Activated naive CD8-positive, alpha-beta T cell treated with anti-CD3 and anti-CD28 coated beads for 36 hours (primary cell): Measurements from ENCODE around the gene GMPR2. TPM values are rescaled to one million over a fixed set of nuclear protein-coding genes. Genes with fewer than 3 reads are reported as not detected.
"Not testable (repeated sequence)": the region's sequence is repeated elsewhere in the genome, so short reads cannot be mapped to it uniquely, and the experiment has no call there.

ENCODE experiments used
- DNase-seq: peaks from one replicate; pipeline ENCODE4 v3.0.0; 2021
- H3K27ac Mint-ChIP-seq: one replicate; pipeline ENCODE4 v1.8.0; 2022; ENCODE audit warnings: mild to moderate bottlenecking, moderate library complexity, mixed read lengths
- H3K27me3 Mint-ChIP-seq: one replicate; pipeline ENCODE4 v1.8.0; 2022; ENCODE audit warnings: mild to moderate bottlenecking, mixed read lengths
- H3K36me3 Mint-ChIP-seq: one replicate; pipeline ENCODE4 v1.8.0; 2021; ENCODE audit warnings: mild to moderate bottlenecking, mixed read lengths
- H3K4me1 Mint-ChIP-seq: one replicate; pipeline ENCODE4 v1.8.0; 2021; ENCODE audit warnings: mixed read lengths
- H3K4me3 Mint-ChIP-seq: one replicate; pipeline ENCODE4 v1.8.0; 2022; ENCODE audit warnings: mild to moderate bottlenecking, moderate library complexity, mixed read lengths
- H3K9me3 Mint-ChIP-seq: one replicate; pipeline ENCODE4 v1.8.0; 2022; ENCODE audit warnings: mixed read lengths
- total RNA-seq, 2 experiments: library from RNA; stranded (reverse); gene quantifications; one replicate each; pipeline ENCODE4 v1.2.3, GENCODE V29; 2021

The GMPR2 gene
- total RNA-seq, 2 experiments from 2014 or later: 44.5 to 48.4 TPM

- DNase-seq: peak; percentile 90
- Mint-ChIP-seq H3K27me3 (no peaks in the 10 kb centered on the region), H3K4me3 (peak within 1 kb of the TSS; percentile 96), H3K36me3 (peaks cover 41% of the 10 kb centered on the region), H3K9me3 (peaks cover 1% of the 10 kb centered on the region), H3K4me1 (peaks cover 47% of the 10 kb centered on the region), H3K27ac (peak within 1 kb of the TSS; percentile 96)
Observed at GRCh38 chr14:24195186-24196070, 37.3 kb upstream of the GMPR2 start, which contains the start of gene TM9SF1. Gene TM9SF1 (minus strand): TSS chr14:24195441. CDS start chr14:24195019, 422 bp downstream.

- Mint-ChIP-seq H3K4me3 (peak overlapping the region; percentile 96), H3K27me3 (no peaks in the 10 kb centered on the region), H3K4me1 (peaks cover 45% of the 10 kb centered on the region), H3K27ac (peak overlapping the region; percentile 96), H3K36me3 (peaks cover 49% of the 10 kb centered on the region), H3K9me3 (peaks cover 2% of the 10 kb centered on the region)
- no peak for DNase-seq
Observed at GRCh38 chr14:24196071-24197055, 36.4 kb upstream of the GMPR2 start.

- Mint-ChIP-seq H3K27me3 (no peaks in the 10 kb centered on the region), H3K4me3 (peak overlapping the region; percentile 96), H3K27ac (peak overlapping the region; percentile 96), H3K36me3 (peaks cover 52% of the 10 kb centered on the region), H3K4me1 (peaks cover 42% of the 10 kb centered on the region), H3K9me3 (peaks cover 6% of the 10 kb centered on the region)
- DNase-seq: no peak
Observed at GRCh38 chr14:24197056-24197450, 35.7 kb upstream of the GMPR2 start.

GRCh38 chr14:24198814-24199524 lies 33.8 kb upstream of the GMPR2 start:
- peak overlapping the region; percentile 49 for H3K27ac Mint-ChIP-seq
- peaks cover 15% of the 10 kb centered on the region for H3K9me3 Mint-ChIP-seq

GRCh38 chr14:24202538-24202937 lies 30.2 kb upstream of the GMPR2 start:
- H3K4me1 Mint-ChIP-seq: peaks cover 28% of the 10 kb centered on the region
- H3K27me3 Mint-ChIP-seq, DNase-seq, H3K4me3 Mint-ChIP-seq, H3K27ac Mint-ChIP-seq: not testable (repeated sequence)
- peaks cover 15% of the 10 kb centered on the region for H3K9me3 Mint-ChIP-seq
- peaks cover 80% of the 10 kb centered on the region for H3K36me3 Mint-ChIP-seq

More at GRCh38 chr14:24198814-24199524, 33.8 kb upstream of the GMPR2 start:
- peaks cover 33% of the 10 kb centered on the region for H3K4me1 Mint-ChIP-seq
- H3K36me3 Mint-ChIP-seq: peaks cover 63% of the 10 kb centered on the region
- H3K27me3 Mint-ChIP-seq: no peaks in the 10 kb centered on the region
- H3K4me3 Mint-ChIP-seq: peak overlapping the region; percentile 23
- DNase-seq: no peak

GRCh38 chr14:24203249-24203886 lies 29.4 kb upstream of the GMPR2 start:
- not testable (repeated sequence) for H3K27ac Mint-ChIP-seq, H3K27me3 Mint-ChIP-seq, H3K4me3 Mint-ChIP-seq, DNase-seq
- H3K36me3 Mint-ChIP-seq: peaks cover 86% of the 10 kb centered on the region
- peaks cover 26% of the 10 kb centered on the region for H3K4me1 Mint-ChIP-seq
- H3K9me3 Mint-ChIP-seq: peaks cover 15% of the 10 kb centered on the region

GRCh38 chr14:24204163-24205146 lies 28.3 kb upstream of the GMPR2 start:
- peaks cover 14% of the 10 kb centered on the region for H3K9me3 Mint-ChIP-seq
- H3K4me1 Mint-ChIP-seq: peaks cover 17% of the 10 kb centered on the region
- H3K27ac Mint-ChIP-seq: no peak overlapping the region
- H3K27me3 Mint-ChIP-seq: no peaks in the 10 kb centered on the region
- H3K36me3 Mint-ChIP-seq: peaks cover 78% of the 10 kb centered on the region
- DNase-seq: no peak
- H3K4me3 Mint-ChIP-seq: no peak overlapping the region

- H3K4me3 Mint-ChIP-seq: no peak overlapping the region
- no peak for DNase-seq
- H3K27ac Mint-ChIP-seq: peak overlapping the region; percentile 18
- peaks cover 71% of the 10 kb centered on the region for H3K36me3 Mint-ChIP-seq
- peaks cover 21% of the 10 kb centered on the region for H3K4me1 Mint-ChIP-seq
- H3K27me3 Mint-ChIP-seq: no peaks in the 10 kb centered on the region
- peaks cover 12% of the 10 kb centered on the region for H3K9me3 Mint-ChIP-seq
Observed at GRCh38 chr14:24206260-24207103, 26.2 kb upstream of the GMPR2 start.

- H3K4me1 Mint-ChIP-seq: peaks cover 24% of the 10 kb centered on the region
- peak overlapping the region; percentile 18 for H3K27ac Mint-ChIP-seq
- no peak for DNase-seq
- peaks cover 8% of the 10 kb centered on the region for H3K9me3 Mint-ChIP-seq
- no peaks in the 10 kb centered on the region for H3K27me3 Mint-ChIP-seq
- H3K36me3 Mint-ChIP-seq: peaks cover 71% of the 10 kb centered on the region
- no peak overlapping the region for H3K4me3 Mint-ChIP-seq
Observed at GRCh38 chr14:24207104-24207551, 25.6 kb upstream of the GMPR2 start.

GRCh38 chr14:24207625-24208024 lies 25.1 kb upstream of the GMPR2 start:
- peak overlapping the region; percentile 7 for H3K27ac Mint-ChIP-seq
- no peaks in the 10 kb centered on the region for H3K27me3 Mint-ChIP-seq
- no peak overlapping the region for H3K4me3 Mint-ChIP-seq
- DNase-seq: no peak
- H3K4me1 Mint-ChIP-seq: peaks cover 26% of the 10 kb centered on the region
- peaks cover 5% of the 10 kb centered on the region for H3K9me3 Mint-ChIP-seq
- peaks cover 70% of the 10 kb centered on the region for H3K36me3 Mint-ChIP-seq

GRCh38 chr14:24211311-24211710 lies 21.4 kb upstream of the GMPR2 start:
- Mint-ChIP-seq H3K27ac (no peak overlapping the region), H3K27me3 (peaks cover 3% of the 10 kb centered on the region), H3K9me3 (no peaks in the 10 kb centered on the region), H3K4me1 (peaks cover 45% of the 10 kb centered on the region), H3K36me3 (peaks cover 54% of the 10 kb centered on the region), H3K4me3 (no peak overlapping the region)
- no peak for DNase-seq
